ENCODE measurements around the gene AGTRAP.
A peak's percentile ranks its signal among the peaks of the same experiment; 100 is the strongest.

GRCh38 chr1:11736746-11737639, 1.1 kb downstream of the AGTRAP start:
- no peak for TF ChIP-seq CTCF (IDR thresholded peaks at IDR 0.05; ENCODE audit: low read depth, low read length)
- no peak for TF ChIP-seq POLR2A (IDR thresholded peaks at IDR 0.05; ENCODE audit: extremely low read depth, insufficient read length)
- TF ChIP-seq MAX (IDR thresholded peaks at IDR 0.05; ENCODE audit: low read depth, low read length): peak; percentile 91
